ENCODE results near the gene HDAC10.

HDAC10 gene

GRCh38 chr22:50287731-50288130 lies 36.7 kb upstream of the HDAC10 start:
- no peak overlapping the region for H3K4me3 ChIP-seq (ENCODE audit: low read depth, low read length)
- TF ChIP-seq, protein P1, sequence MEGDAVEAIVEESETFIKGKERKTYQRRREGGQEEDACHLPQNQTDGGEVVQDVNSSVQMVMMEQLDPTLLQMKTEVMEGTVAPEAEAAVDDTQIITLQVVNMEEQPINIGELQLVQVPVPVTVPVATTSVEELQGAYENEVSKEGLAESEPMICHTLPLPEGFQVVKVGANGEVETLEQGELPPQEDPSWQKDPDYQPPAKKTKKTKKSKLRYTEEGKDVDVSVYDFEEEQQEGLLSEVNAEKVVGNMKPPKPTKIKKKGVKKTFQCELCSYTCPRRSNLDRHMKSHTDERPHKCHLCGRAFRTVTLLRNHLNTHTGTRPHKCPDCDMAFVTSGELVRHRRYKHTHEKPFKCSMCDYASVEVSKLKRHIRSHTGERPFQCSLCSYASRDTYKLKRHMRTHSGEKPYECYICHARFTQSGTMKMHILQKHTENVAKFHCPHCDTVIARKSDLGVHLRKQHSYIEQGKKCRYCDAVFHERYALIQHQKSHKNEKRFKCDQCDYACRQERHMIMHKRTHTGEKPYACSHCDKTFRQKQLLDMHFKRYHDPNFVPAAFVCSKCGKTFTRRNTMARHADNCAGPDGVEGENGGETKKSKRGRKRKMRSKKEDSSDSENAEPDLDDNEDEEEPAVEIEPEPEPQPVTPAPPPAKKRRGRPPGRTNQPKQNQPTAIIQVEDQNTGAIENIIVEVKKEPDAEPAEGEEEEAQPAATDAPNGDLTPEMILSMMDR (IDR thresholded peaks at IDR 0.05; ENCODE audit: low read depth, low read length): no peak

- no peak overlapping the region for H3K4me3 ChIP-seq (ENCODE audit: low read depth, low read length)
- TF ChIP-seq, protein P1 (IDR thresholded peaks at IDR 0.05; ENCODE audit: low read depth, low read length): no peak
Observed at GRCh38 chr22:50286701-50287318, 35.7 kb upstream of the HDAC10 start.

DNA sequence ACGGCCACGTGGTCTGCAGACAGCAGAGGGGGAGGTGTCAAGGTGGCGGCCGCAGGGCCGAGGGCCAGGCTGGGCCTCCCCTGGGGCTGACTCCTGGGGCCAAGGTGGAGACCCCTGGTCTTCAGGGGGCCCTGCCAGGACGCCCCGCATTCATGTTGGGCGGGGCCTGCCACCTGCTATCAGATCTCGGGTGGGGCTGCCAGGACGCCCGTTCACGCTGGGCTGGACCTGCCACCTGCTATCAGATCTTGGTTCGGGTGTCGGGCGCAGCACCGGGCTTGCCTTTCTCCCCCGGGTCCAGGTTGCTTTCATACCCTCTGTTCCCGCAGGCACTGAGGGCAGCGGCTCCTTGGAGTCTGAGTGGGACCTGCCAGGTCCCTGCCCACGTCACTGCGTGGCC lies 35.2 kb upstream of the HDAC10 start:
- TF ChIP-seq, protein P1 (IDR thresholded peaks at IDR 0.05; ENCODE audit: low read depth, low read length): no peak
- no peak overlapping the region for H3K4me3 ChIP-seq (ENCODE audit: low read depth, low read length)

- H3K4me3 ChIP-seq (ENCODE audit: low read depth, low read length): no peak overlapping the region
- TF ChIP-seq, protein P1 (IDR thresholded peaks at IDR 0.05; ENCODE audit: low read depth, low read length): no peak
Observed at GRCh38 chr22:50285568-50286229, 34.6 kb upstream of the HDAC10 start.

- TF ChIP-seq, protein P1 (IDR thresholded peaks at IDR 0.05; ENCODE audit: low read depth, low read length): no peak
- no peak overlapping the region for H3K4me3 ChIP-seq (ENCODE audit: low read depth, low read length)
Observed at GRCh38 chr22:50284479-50284878, 33.4 kb upstream of the HDAC10 start.

GRCh38 chr22:50283821-50284220 lies 32.8 kb upstream of the HDAC10 start:
- TF ChIP-seq, protein P1 (IDR thresholded peaks at IDR 0.05; ENCODE audit: low read depth, low read length): no peak
- no peak overlapping the region for H3K4me3 ChIP-seq (ENCODE audit: low read depth, low read length)

DNA sequence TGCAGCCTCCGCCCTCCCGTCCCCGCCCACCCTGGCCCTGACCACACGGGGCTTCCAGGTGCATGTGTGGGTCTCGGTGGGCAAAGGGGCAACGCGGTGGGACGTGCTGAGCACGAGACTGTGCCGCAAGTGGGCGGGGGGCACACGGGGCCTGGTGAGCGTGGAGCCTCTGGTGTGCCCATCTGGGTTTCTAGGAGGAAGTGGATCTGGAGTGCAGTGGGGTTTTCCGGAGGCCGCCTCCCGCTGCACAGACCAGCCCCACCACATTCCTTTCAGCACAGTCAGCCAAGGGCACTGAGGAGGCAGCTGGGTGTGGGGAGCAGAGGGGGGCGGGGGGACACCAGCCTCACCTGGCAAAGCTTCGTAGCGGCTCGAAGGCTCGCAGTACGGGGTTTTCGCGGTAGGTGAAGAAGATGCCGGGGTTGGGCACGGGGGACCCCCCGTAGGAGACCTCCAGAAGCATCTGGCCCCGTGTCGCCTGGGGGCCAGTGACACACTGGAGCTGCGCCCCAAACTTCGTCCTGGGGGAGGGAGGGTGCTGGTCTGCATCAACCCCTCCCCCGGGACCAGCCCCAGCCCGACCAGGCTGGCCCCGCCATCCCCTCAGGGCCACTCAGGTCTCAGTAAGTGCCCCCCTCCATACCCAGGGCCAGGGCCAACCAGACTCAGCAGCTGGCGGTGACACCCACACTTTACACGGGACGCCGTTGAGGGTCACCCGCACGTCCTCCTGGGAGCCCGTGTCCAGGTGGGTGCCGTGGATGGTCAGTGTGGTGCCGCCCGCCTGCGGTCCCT lies 31.5 kb upstream of the HDAC10 start:
- H3K4me3 ChIP-seq (ENCODE audit: low read depth, low read length): no peak overlapping the region
- TF ChIP-seq, protein P1 (IDR thresholded peaks at IDR 0.05; ENCODE audit: low read depth, low read length): no peak

Data from WI38 (cell line).